Common myeloid progenitor, CD34-positive (primary cell): Measurements from ENCODE around the gene DYNC1I1.

Experiments used
- CTCF ChIA-PET: fragments of 350-600 bp; sonication (Branson Sonifier 250); formaldehyde crosslinking; loops from one replicate; lab custom pipeline; 2021; ENCODE audit warnings: antibody characterized with exemption; lab: Charles Lee
- POLR2A ChIA-PET: fragments of 350-600 bp; sonication (Branson Sonifier 250); formaldehyde crosslinking; loops from one replicate; lab custom pipeline; 2021; ENCODE audit warnings: antibody characterized with exemption; lab: Charles Lee
- DNase-seq, 3 donors: peaks; one replicate each; pipeline versions ENCODE4 v3.0.0 to v3.0.0-alpha.2; 2013
- H3K27ac ChIP-seq, 2 experiments: 1 replicate in 1 of 2; 2 replicates in 1 of 2; pipeline ENCODE4 v1.7.0; 2013; ENCODE audit warnings: inconsistent platforms in 2 of 2, low read length in 2 of 2, mild to moderate bottlenecking in 2 of 2, low read depth in 1 of 2, moderate library complexity in 1 of 2; ENCODE audit not compliant: severe bottlenecking in 2 of 2, insufficient read depth in 1 of 2, poor library complexity in 1 of 2
- H3K27me3 ChIP-seq, 5 experiments: replicated peaks in 2 of 5; 1 replicate in 3 of 5; 2 replicates in 2 of 5; pipeline versions ENCODE4 v1.6.1 to v1.7.0; 2013; ENCODE audit warnings: low read length in 4 of 5, mild to moderate bottlenecking in 2 of 5, moderate library complexity in 2 of 5, inconsistent platforms in 1 of 5; ENCODE audit not compliant: insufficient read depth in 5 of 5, control insufficient read depth in 4 of 5
- H3K36me3 ChIP-seq, 4 experiments: 1 replicate in 2 of 4; 2 replicates in 2 of 4; pipeline versions ENCODE4 v1.6.1 to v1.7.0; 2013; ENCODE audit warnings: low read length in 3 of 4, control low read depth in 1 of 4, mild to moderate bottlenecking in 1 of 4; ENCODE audit not compliant: control insufficient read depth in 4 of 4, insufficient read depth in 4 of 4
- H3K4me1 ChIP-seq, 4 experiments: 1 replicate in 3 of 4; 2 replicates in 1 of 4; pipeline versions ENCODE4 v1.6.1 to v1.7.1; 2013; ENCODE audit warnings: low read length in 3 of 4, mild to moderate bottlenecking in 3 of 4, control low read depth in 1 of 4, inconsistent platforms in 1 of 4, moderate library complexity in 1 of 4; ENCODE audit not compliant: control insufficient read depth in 4 of 4, insufficient read depth in 4 of 4; ENCODE audit errors: control extremely low read depth in 1 of 4
- H3K4me3 ChIP-seq, 7 experiments: 1 replicate in 4 of 7; 2 replicates in 3 of 7; pipeline versions ENCODE4 v1.5.1 to v1.7.0; 2013; ENCODE audit warnings: mild to moderate bottlenecking in 7 of 7, low read length in 6 of 7, moderate library complexity in 6 of 7, inconsistent platforms in 2 of 7, low read depth in 2 of 7, control low read depth in 1 of 7; ENCODE audit not compliant: insufficient read depth in 4 of 7, control insufficient read depth in 1 of 7; ENCODE audit errors: extremely low read depth in 1 of 7
- H3K9me3 ChIP-seq, 5 experiments: 1 replicate in 4 of 5; 2 replicates in 1 of 5; pipeline versions ENCODE4 v1.6.1 to v1.7.1; 2013; ENCODE audit warnings: low read length in 4 of 5, mild to moderate bottlenecking in 2 of 5, inconsistent platforms in 1 of 5, low read depth in 1 of 5, moderate library complexity in 1 of 5; ENCODE audit not compliant: control insufficient read depth in 4 of 5, insufficient read depth in 2 of 5; ENCODE audit errors: control extremely low read depth in 1 of 5
- WGBS: methylation state at CpG from one replicate; pipeline ENCODE4 v1.1.5; 2013; ENCODE audit not compliant: insufficient coverage; 5-methylcytosine and 5-hydroxymethylcytosine counted together

Gene DYNC1I1

GRCh38 chr7:96076350-96076707 lies 304.0 kb downstream of the DYNC1I1 start:
- H3K27me3 ChIP-seq = peaks cover 5 to 37% (median 24%) of the 10 kb centered on the region in 5 experiments
- POLR2A ChIA-PET = no interaction called here
- H3K4me3 ChIP-seq = peak overlapping the region in 5 of 7 experiments; percentile 46 to 78 (median 58)
- DNase-seq = peak in 1 of 3 donors; percentile 20
- CTCF ChIA-PET = interaction anchor here (0.6 to 2.0 kb wide), 7 partner anchors 9 to 954 kb away, joined by 3 to 6 read pairs (median 5); no protein-coding TSS in a partner anchor
- H3K9me3 ChIP-seq = no peaks in the 10 kb centered on the region
- WGBS = no CpG with 5 or more reads among the region's 10 CpGs
- no peak overlapping the region for H3K27ac ChIP-seq
- peaks cover 0 to 10% (median 9%) of the 10 kb centered on the region in 4 experiments for H3K4me1 ChIP-seq
- H3K36me3 ChIP-seq = no peaks in the 10 kb centered on the region

GRCh38 chr7:96080027-96080426 lies 307.7 kb downstream of the DYNC1I1 start:
- ChIA-PET POLR2A (no interaction called here), CTCF (no interaction called here)
- H3K36me3 ChIP-seq = no peaks in the 10 kb centered on the region
- H3K4me1 ChIP-seq = peaks cover 0 to 10% (median 9%) of the 10 kb centered on the region in 4 experiments
- no peak overlapping the region for H3K4me3 ChIP-seq
- DNase-seq = no peak
- H3K27ac ChIP-seq = no peak overlapping the region
- no peaks in the 10 kb centered on the region for H3K9me3 ChIP-seq
- 97% methylated on average over 3 of the region's 6 CpGs for WGBS
- H3K27me3 ChIP-seq = peaks cover 7 to 37% (median 24%) of the 10 kb centered on the region in 5 experiments

- DNase-seq = no peak
- WGBS = 100% methylated on average over 1 of the region's 1 CpG
- no peaks in the 10 kb centered on the region for H3K36me3 ChIP-seq
- H3K4me3 ChIP-seq = no peak overlapping the region
- peaks cover 0 to 7% (median 2%) of the 10 kb centered on the region in 5 experiments for H3K27me3 ChIP-seq
- H3K9me3 ChIP-seq = no peaks in the 10 kb centered on the region
- no peak overlapping the region for H3K27ac ChIP-seq
- POLR2A ChIA-PET = no interaction called here
- no peaks in the 10 kb centered on the region for H3K4me1 ChIP-seq
- CTCF ChIA-PET = interaction anchor here (0.5 to 1.4 kb wide), 2 partner anchors 8 to 10 kb away, joined by 3 read pairs; no protein-coding TSS in a partner anchor
These were observed 312.7 kb downstream of the DYNC1I1 start for GRCh38 chr7:96084881-96085553.

- DNase-seq = no peak
- Histone ChIP-seq H3K4me1 (no peaks in the 10 kb centered on the region), H3K9me3 (no peaks in the 10 kb centered on the region), H3K27ac (no peak overlapping the region), H3K27me3 (peaks cover 0 to 6% (median 2%) of the 10 kb centered on the region in 5 experiments), H3K36me3 (no peaks in the 10 kb centered on the region), H3K4me3 (no peak overlapping the region)
- ChIA-PET POLR2A (no interaction called here), CTCF (interaction anchor here (0.5 to 1.4 kb wide), 4 partner anchors 9 to 943 kb away, joined by 3 read pairs; no protein-coding TSS in a partner anchor)
- 100% methylated on average over 2 of the region's 3 CpGs for WGBS
These were observed 313.6 kb downstream of the DYNC1I1 start for GRCh38 chr7:96085953-96086352.

GRCh38 chr7:96088579-96088978 lies 316.2 kb downstream of the DYNC1I1 start:
- H3K36me3 ChIP-seq = no peaks in the 10 kb centered on the region
- peaks cover 0 to 4% (median 2%) of the 10 kb centered on the region in 5 experiments for H3K27me3 ChIP-seq
- H3K4me1 ChIP-seq = no peaks in the 10 kb centered on the region
- DNase-seq = no peak
- H3K4me3 ChIP-seq = no peak overlapping the region
- no CpG with 5 or more reads among the region's 5 CpGs for WGBS
- no peak overlapping the region for H3K27ac ChIP-seq
- ChIA-PET CTCF (no interaction called here), POLR2A (no interaction called here)
- no peaks in the 10 kb centered on the region for H3K9me3 ChIP-seq

GRCh38 chr7:96089511-96089910 lies 317.2 kb downstream of the DYNC1I1 start:
- WGBS = no CpG with 5 or more reads among the region's 3 CpGs
- no peaks in the 10 kb centered on the region for H3K9me3 ChIP-seq
- no peaks in the 10 kb centered on the region for H3K36me3 ChIP-seq
- H3K4me3 ChIP-seq = no peak overlapping the region
- H3K27ac ChIP-seq = no peak overlapping the region
- POLR2A ChIA-PET = no interaction called here
- peaks cover 0 to 3% (median 2%) of the 10 kb centered on the region in 5 experiments for H3K27me3 ChIP-seq
- CTCF ChIA-PET = no interaction called here
- no peaks in the 10 kb centered on the region for H3K4me1 ChIP-seq
- no peak for DNase-seq

- WGBS = 96% methylated on average over 4 of the region's 6 CpGs
- H3K4me1 ChIP-seq = no peaks in the 10 kb centered on the region
- no peak overlapping the region for H3K4me3 ChIP-seq
- ChIA-PET POLR2A (no interaction called here), CTCF (no interaction called here)
- no peaks in the 10 kb centered on the region for H3K36me3 ChIP-seq
- DNase-seq = no peak
- H3K27me3 ChIP-seq = peaks cover 0 to 5% (median 2%) of the 10 kb centered on the region in 5 experiments
- H3K9me3 ChIP-seq = no peaks in the 10 kb centered on the region
- no peak overlapping the region for H3K27ac ChIP-seq
These were observed 318.4 kb downstream of the DYNC1I1 start for GRCh38 chr7:96090756-96091155.
